IMR-90 (cell line): Measurements from ENCODE around the gene RUFY1. TPM values are rescaled to one million over a fixed set of nuclear protein-coding genes. Genes with fewer than 3 reads are reported as not detected.

Experiments used
- ATAC-seq: fragments of 200-7000 bp; cut with Tn5 transposase; 2 replicates; pipeline ENCODE4 v1.9.1; 2020; ENCODE audit warnings: low read depth, mild to moderate bottlenecking, moderate library complexity
- BruUV-seq: library from RNA; stranded (reverse); fragments of 400-500 nt; replicated peaks from 2 replicates; lab custom pipeline; 2021; lab: Mats Ljungman, UMichigan
- CTCF ChIA-PET: fragments of 300-600 bp; formaldehyde crosslinking; extraction: SDS; loops from one replicate; lab custom pipeline; 2021; ENCODE audit warnings: antibody characterized with exemption; lab: Yijun Ruan, JAX
- POLR2A ChIA-PET: fragments of 300-600 bp; sonication (Branson Sonifier 250); formaldehyde crosslinking; loops from one replicate; lab custom pipeline; 2022; ENCODE audit warnings: antibody characterized with exemption; ENCODE audit not compliant: unreplicated experiment; lab: Charles Lee
- DNase-seq: peaks from one replicate; pipeline ENCODE4 v3.0.0; 2013
- H2AFZ ChIP-seq: replicated peaks from 2 replicates; pipeline ENCODE3; 2013; ENCODE audit warnings: low read length, mild to moderate bottlenecking; ENCODE audit not compliant: poor library complexity
- H2AK5ac ChIP-seq: 2 replicates; pipeline ENCODE4 v1.6.1; 2013; ENCODE audit warnings: low read depth, low read length, inconsistent platforms
- H2AK9ac ChIP-seq: replicated peaks from 2 replicates; pipeline ENCODE3; 2013; ENCODE audit warnings: mild to moderate bottlenecking, low read depth, low read length, moderate library complexity; ENCODE audit not compliant: poor library complexity
- H2BK120ac ChIP-seq: 2 replicates; pipeline ENCODE4 v1.6.1; 2013; ENCODE audit warnings: low read depth, low read length, inconsistent platforms
- H2BK15ac ChIP-seq: 3 replicates; pipeline ENCODE4 v1.6.1; 2013; ENCODE audit warnings: low read depth, low read length, inconsistent platforms
- H2BK20ac ChIP-seq: 2 replicates; pipeline ENCODE4 v1.6.1; 2013; ENCODE audit warnings: low read depth, mild to moderate bottlenecking, inconsistent platforms, low read length, moderate library complexity
- H2BK5ac ChIP-seq: 2 replicates; pipeline ENCODE4 v1.6.1; 2013; ENCODE audit warnings: mild to moderate bottlenecking, low read depth, low read length, inconsistent platforms; ENCODE audit not compliant: poor library complexity, severe bottlenecking
- H3K14ac ChIP-seq: replicated peaks from 2 replicates; pipeline ENCODE4 v1.6.1; 2013; ENCODE audit warnings: low read depth, low read length, inconsistent platforms
- H3K18ac ChIP-seq: 2 replicates; pipeline ENCODE4 v1.6.1; 2013; ENCODE audit warnings: low read depth, low read length, control low read depth
- H3K23ac ChIP-seq: 2 replicates; pipeline ENCODE4 v1.6.1; 2013; ENCODE audit warnings: low read depth, low read length, inconsistent platforms
- H3K27ac ChIP-seq: 2 replicates; pipeline ENCODE4 v1.5.1; 2013; ENCODE audit warnings: mild to moderate bottlenecking, control low read depth, low read length; ENCODE audit not compliant: insufficient read depth
- H3K27me3 ChIP-seq: 2 replicates; pipeline ENCODE4 v1.6.1; 2013; ENCODE audit warnings: low read length; ENCODE audit not compliant: control insufficient read depth, insufficient read depth
- H3K36me3 ChIP-seq: 2 replicates; pipeline ENCODE4 v1.6.1; 2013; ENCODE audit warnings: low read length, mixed read lengths; ENCODE audit not compliant: control insufficient read depth, insufficient read depth
- H3K4ac ChIP-seq: 2 replicates; pipeline ENCODE4 v1.6.1; 2013; ENCODE audit warnings: low read depth, low read length, inconsistent platforms
- H3K4me1 ChIP-seq: 2 replicates; pipeline ENCODE4 v1.6.1; 2013; ENCODE audit warnings: low read length, mixed read lengths; ENCODE audit not compliant: control insufficient read depth, insufficient read depth
- H3K4me2 ChIP-seq: 2 replicates; pipeline ENCODE4 v1.6.1; 2013; ENCODE audit warnings: low read depth, mild to moderate bottlenecking, control low read depth, low read length, moderate library complexity
- H3K4me3 ChIP-seq: 2 replicates; pipeline ENCODE4 v1.5.1; 2013; ENCODE audit warnings: low read depth, mild to moderate bottlenecking, control low read depth, low read length, moderate library complexity; ENCODE audit not compliant: insufficient read depth
- H3K56ac ChIP-seq: 2 replicates; pipeline ENCODE4 v1.6.1; 2013; ENCODE audit warnings: low read length, inconsistent platforms; ENCODE audit not compliant: insufficient read depth; ENCODE audit errors: extremely low read depth
- H3K79me1 ChIP-seq, 2 experiments: 2 replicates each; pipeline ENCODE4 v1.6.1; 2013; ENCODE audit warnings: low read length in 2 of 2, inconsistent platforms in 1 of 2, low read depth in 1 of 2
- H3K9ac ChIP-seq: 2 replicates; pipeline ENCODE4 v1.6.1; 2013; ENCODE audit warnings: low read depth, low read length, control low read depth
- H3K9me1 ChIP-seq: 2 replicates; pipeline ENCODE4 v1.6.1; 2013; ENCODE audit warnings: low read length, inconsistent platforms; ENCODE audit not compliant: insufficient read depth
- H3K9me3 ChIP-seq: 2 replicates; pipeline ENCODE4 v1.6.1; 2013; ENCODE audit warnings: low read length; ENCODE audit not compliant: control insufficient read depth, insufficient read depth
- H4K20me1 ChIP-seq: 2 replicates; pipeline ENCODE4 v1.6.1; 2013; ENCODE audit warnings: low read length, inconsistent platforms; ENCODE audit not compliant: insufficient read depth
- H4K5ac ChIP-seq: 2 replicates; pipeline ENCODE4 v1.6.1; 2013; ENCODE audit warnings: mild to moderate bottlenecking, low read depth, low read length, control low read depth
- H4K8ac ChIP-seq, 2 experiments: 2 replicates each; pipeline ENCODE4 v1.6.1; 2013; ENCODE audit warnings: low read depth in 2 of 2, low read length in 2 of 2, control low read depth in 1 of 2, inconsistent platforms in 1 of 2
- H4K91ac ChIP-seq: 2 replicates; pipeline ENCODE4 v1.6.1; 2013; ENCODE audit warnings: low read depth, low read length, inconsistent platforms; ENCODE audit not compliant: insufficient read depth
- BHLHE40 ChIP-seq: fragments of 150-350 bp; IDR thresholded peaks from 2 replicates; pipeline ENCODE4 v1.6.1; 2016; ENCODE audit warnings: mild to moderate bottlenecking, low read depth, low read length
- CHD1 ChIP-seq: IDR thresholded peaks from 2 replicates; pipeline ENCODE4 v1.6.1; 2012; ENCODE audit warnings: low read depth, low read length, improper control_type of control experiment
- FOS ChIP-seq: fragments of 150-350 bp; IDR thresholded peaks from 2 replicates; pipeline ENCODE4 v1.6.1; 2016; ENCODE audit warnings: low read depth, low read length
- MAFK ChIP-seq: IDR thresholded peaks from 2 replicates; pipeline ENCODE4 v1.6.1; 2012; ENCODE audit warnings: low read depth, low read length, improper control_type of control experiment
- MAZ ChIP-seq: IDR thresholded peaks from 2 replicates; pipeline ENCODE4 v1.6.1; 2012; ENCODE audit warnings: low read depth, mild to moderate bottlenecking, low read length, improper control_type of control experiment, moderate library complexity, borderline replicate concordance
- MXI1 ChIP-seq: IDR thresholded peaks from 2 replicates; pipeline ENCODE4 v1.6.1; 2012; ENCODE audit warnings: low read depth, mild to moderate bottlenecking, low read length, moderate library complexity, borderline replicate concordance
- NFE2L2 ChIP-seq: fragments of 150-350 bp; IDR thresholded peaks from 2 replicates; pipeline ENCODE4 v1.6.1; 2016; ENCODE audit warnings: low read depth, mild to moderate bottlenecking, low read length
- RAD21 ChIP-seq: IDR thresholded peaks from 2 replicates; pipeline ENCODE4 v1.6.1; 2012; ENCODE audit warnings: low read length, improper control_type of control experiment
- RFX5 ChIP-seq: IDR thresholded peaks from 2 replicates; pipeline ENCODE4 v1.8.0; 2012; ENCODE audit warnings: low read depth, mild to moderate bottlenecking, low read length, moderate library complexity
- SMC3 ChIP-seq: fragments of 150-350 bp; IDR thresholded peaks from 2 replicates; pipeline ENCODE4 v1.6.1; 2016; ENCODE audit warnings: low read depth, mild to moderate bottlenecking, antibody characterized with exemption, low read length, moderate library complexity
- USF2 ChIP-seq: fragments of 150-350 bp; IDR thresholded peaks from 2 replicates; pipeline ENCODE4 v1.6.1; 2017; ENCODE audit warnings: mild to moderate bottlenecking, antibody characterized with exemption, low read length, low read depth
- WGBS, 2 experiments: methylation state at CpG; one replicate each; pipeline versions ENCODE4 v1.1.5 to v1.1.7; 2013; ENCODE audit warnings: missing lambda C conversion rate in 2 of 2; ENCODE audit not compliant: insufficient read length in 1 of 2; ENCODE audit errors: extremely low coverage in 2 of 2; 5-methylcytosine and 5-hydroxymethylcytosine counted together
- dilution Hi-C: fragments of 300-500 bp; cut with HindIII; formaldehyde crosslinking; loops from one replicate; pipeline ENCODE4 v1.14.3; 2018; ENCODE audit warnings: low sequenced_read_pairs; ENCODE audit not compliant: unreplicated experiment
- in situ Hi-C: fragments of 300-500 bp; cut with MboI; formaldehyde crosslinking; loops from 3 replicates; pipeline ENCODE4 v1.14.3; 2019; ENCODE audit warnings: low sequenced_read_pairs, inconsistent platforms, mixed read lengths
- intact Hi-C: fragments of 100-400 bp; cut with micrococcal nuclease; formaldehyde crosslinking; loops from 2 replicates; pipeline ENCODE4 v1.10.0; 2022
- polyA plus RNA-seq, 3 experiments: library from polyadenylated mRNA; depleted of rRNA; stranded (reverse); fragments of >200 nt; gene quantifications; 2 replicates each; pipeline ENCODE4 v1.2.3, GENCODE V29; 2012; ENCODE audit warnings: low replicate concordance in 1 of 3
- total RNA-seq: library from RNA; depleted of rRNA; stranded (reverse); fragments of >200 nt; gene quantifications from 2 replicates; pipeline ENCODE4 v1.2.3, GENCODE V29; 2012

The RUFY1 gene
- total and polyA plus RNA-seq, 2 of the 4 experiments (the other 2 are of a cell fraction): 19.5 to 21.8 TPM

- no peak overlapping the region for H3K56ac ChIP-seq
- BruUV-seq: no TSS peak
- peaks cover 5% of the 10 kb centered on the region; the same call in 1 of the 2 replicates for H3K4me1 ChIP-seq
- no peak overlapping the region for H2BK20ac ChIP-seq
- no peak overlapping the region for H2AK9ac ChIP-seq
- no peak overlapping the region for H4K8ac ChIP-seq
- no peak overlapping the region for H2AK5ac ChIP-seq
- no peak overlapping the region for H2BK15ac ChIP-seq
- no peak overlapping the region for H3K18ac ChIP-seq
- no peak overlapping the region for H4K91ac ChIP-seq
- ChIA-PET CTCF (no interaction called here), POLR2A (interaction anchor here (0.5 kb wide), 1 partner anchor 60 kb away, joined by 3 read pairs; no protein-coding TSS in a partner anchor)
- H2BK120ac ChIP-seq: no peak overlapping the region
- H4K20me1 ChIP-seq: peaks cover 29% of the 10 kb centered on the region
- H3K9me1 ChIP-seq: no peaks in the 10 kb centered on the region
- H3K4ac ChIP-seq: no peak overlapping the region
- no peak overlapping the region for H3K14ac ChIP-seq
- H3K4me2 ChIP-seq: no peak overlapping the region
- H3K9ac ChIP-seq: no peak overlapping the region
- H3K27ac ChIP-seq: no peak overlapping the region
- no peak overlapping the region for H4K5ac ChIP-seq
- H3K27me3 ChIP-seq: no peaks in the 10 kb centered on the region
- intact Hi-C loops: no loop called here
- H3K36me3 ChIP-seq: peaks cover 66% of the 10 kb centered on the region
- in situ Hi-C loops: no loop called here
- DNase-seq: no peak
- no peak for ATAC-seq
- H3K4me3 ChIP-seq: no peak overlapping the region
- WGBS, 2 experiments: 91% methylated on average over 4 of the region's 12 CpGs; no CpG with 5 or more reads in 1 of the 2 experiments
- no peaks in the 10 kb centered on the region for H3K9me3 ChIP-seq
- no peak overlapping the region for H2BK5ac ChIP-seq
- dilution Hi-C loops: no loop called here
- TF ChIP-seq RFX5 (no peak), RAD21 (no peak), MXI1 (no peak), USF2 (no peak), MAZ (no peak), CHD1 (no peak), BHLHE40 (no peak), MAFK (no peak), SMC3 (no peak), FOS (no peak), NFE2L2 (no peak)
- peaks cover 0 to 13% of the 10 kb centered on the region in 2 experiments; a peak in 1 of 4 replicates for H3K79me1 ChIP-seq
- no peak overlapping the region for H2AFZ ChIP-seq
- H3K23ac ChIP-seq: no peak overlapping the region
Measured at GRCh38 chr5:179603308-179603707, 53.0 kb downstream of the RUFY1 start.
